A673 (cell line): ENCODE results near the gene PDE6D. TPM values are rescaled to one million over a fixed set of nuclear protein-coding genes. Genes with fewer than 3 reads are reported as not detected.

Source experiments
- BruUV-seq: library from RNA; stranded (reverse); fragments of 400-500 nt; replicated peaks from 2 replicates; lab custom pipeline; 2021; lab: Mats Ljungman, UMichigan
- CTCF ChIA-PET: fragments of 300-600 bp; sonication (Branson Sonifier 250); formaldehyde crosslinking; loops from one replicate; lab custom pipeline; 2022; ENCODE audit warnings: antibody characterized with exemption; lab: Charles Lee
- POLR2A ChIA-PET: fragments of 300-600 bp; sonication (Branson Sonifier 250); formaldehyde crosslinking; loops from one replicate; lab custom pipeline; 2022; ENCODE audit warnings: antibody characterized with exemption; ENCODE audit not compliant: low non-redundant PET; lab: Charles Lee
- DNase-seq: peaks from one replicate; pipeline ENCODE4 v3.0.0-alpha.2; 2015; ENCODE audit warnings: low spot score
- H3K27ac ChIP-seq: fragments of 200-600 bp; sonication (generic); 2 replicates; pipeline ENCODE4 v1.5.1; 2016; ENCODE audit warnings: mixed run types, low read depth, mild to moderate bottlenecking, mixed read lengths, antibody characterized with exemption, low read length; ENCODE audit not compliant: poor library complexity, severe bottlenecking
- H3K27me3 ChIP-seq: fragments of 200-600 bp; sonication (generic); replicated peaks from 2 replicates; pipeline ENCODE4 v1.6.1; 2017; ENCODE audit warnings: mixed run types, low read depth, mild to moderate bottlenecking, mixed read lengths, antibody characterized with exemption, low read length; ENCODE audit not compliant: insufficient read depth, poor library complexity
- H3K36me3 ChIP-seq: fragments of 200-600 bp; sonication (generic); 2 replicates; pipeline ENCODE4 v1.6.1; 2016; ENCODE audit warnings: mixed run types, mild to moderate bottlenecking, mixed read lengths, antibody characterized with exemption, low read length; ENCODE audit not compliant: insufficient read depth, poor library complexity, severe bottlenecking
- H3K4me1 ChIP-seq: fragments of 200-600 bp; sonication (generic); 2 replicates; pipeline ENCODE4 v1.6.1; 2017; ENCODE audit warnings: mixed run types, mild to moderate bottlenecking, mixed read lengths, antibody characterized with exemption, low read length; ENCODE audit not compliant: insufficient read depth, poor library complexity, severe bottlenecking
- H3K4me3 ChIP-seq: fragments of 200-600 bp; sonication (generic); 2 replicates; pipeline ENCODE4 v1.5.1; 2016; ENCODE audit warnings: low read depth, mixed run types, mild to moderate bottlenecking, mixed read lengths, low read length; ENCODE audit not compliant: poor library complexity, severe bottlenecking
- H3K9me3 ChIP-seq: fragments of 200-600 bp; sonication (generic); 2 replicates; pipeline ENCODE4 v1.6.1; 2016; ENCODE audit warnings: mixed run types, low read depth, mild to moderate bottlenecking, mixed read lengths, antibody characterized with exemption, low read length; ENCODE audit not compliant: poor library complexity, severe bottlenecking
- EZH2 ChIP-seq: fragments of 200-600 bp; sonication (generic); IDR thresholded peaks from 2 replicates; pipeline ENCODE4 v1.6.1; 2017; ENCODE audit warnings: borderline replicate concordance, low read depth, mild to moderate bottlenecking, mixed read lengths, antibody characterized with exemption, low read length; ENCODE audit not compliant: poor library complexity, severe bottlenecking
- intact Hi-C: fragments of 100-400 bp; cut with micrococcal nuclease; formaldehyde crosslinking; loops from one replicate; pipeline ENCODE4 v1.10.0; 2022; ENCODE audit not compliant: unreplicated experiment
- total RNA-seq: library from RNA; stranded (reverse); gene quantifications from 2 replicates; pipeline ENCODE4 v1.2.3, GENCODE V29; 2021
- TF ChIP-seq, protein P1 (sequence below): fragments of 300-800, 200-600 bp; sonication (generic); conservative IDR thresholded peaks from 2 replicates; pipeline ENCODE4 v1.5.1; 2017; ENCODE audit warnings: low read depth, mild to moderate bottlenecking, antibody characterized with exemption, low read length, moderate library complexity, mixed read lengths

The PDE6D gene
- total RNA-seq, 1 experiment from 2014 or later = 19.7 TPM

DNA sequence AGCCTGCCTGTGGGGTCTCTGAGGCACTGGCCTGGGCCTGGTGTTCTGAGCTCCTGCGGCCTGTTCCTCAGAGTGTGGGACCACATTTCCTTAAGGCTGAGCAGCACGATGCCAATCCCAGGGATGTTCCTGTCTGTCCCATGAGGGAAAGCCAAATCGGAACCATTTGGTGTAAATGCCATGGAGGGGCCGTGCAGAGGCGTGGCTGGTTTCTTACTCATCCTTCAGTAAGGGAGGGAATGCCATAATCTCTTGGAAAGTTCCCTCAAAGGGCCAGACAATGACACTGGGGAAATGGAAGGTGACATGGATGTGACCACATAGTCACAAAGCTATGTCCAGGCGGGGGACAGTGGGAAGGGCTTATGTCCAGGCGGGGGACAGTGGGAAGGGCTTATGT is 87.1 kb downstream of the PDE6D start:
- TF ChIP-seq, protein P1, sequence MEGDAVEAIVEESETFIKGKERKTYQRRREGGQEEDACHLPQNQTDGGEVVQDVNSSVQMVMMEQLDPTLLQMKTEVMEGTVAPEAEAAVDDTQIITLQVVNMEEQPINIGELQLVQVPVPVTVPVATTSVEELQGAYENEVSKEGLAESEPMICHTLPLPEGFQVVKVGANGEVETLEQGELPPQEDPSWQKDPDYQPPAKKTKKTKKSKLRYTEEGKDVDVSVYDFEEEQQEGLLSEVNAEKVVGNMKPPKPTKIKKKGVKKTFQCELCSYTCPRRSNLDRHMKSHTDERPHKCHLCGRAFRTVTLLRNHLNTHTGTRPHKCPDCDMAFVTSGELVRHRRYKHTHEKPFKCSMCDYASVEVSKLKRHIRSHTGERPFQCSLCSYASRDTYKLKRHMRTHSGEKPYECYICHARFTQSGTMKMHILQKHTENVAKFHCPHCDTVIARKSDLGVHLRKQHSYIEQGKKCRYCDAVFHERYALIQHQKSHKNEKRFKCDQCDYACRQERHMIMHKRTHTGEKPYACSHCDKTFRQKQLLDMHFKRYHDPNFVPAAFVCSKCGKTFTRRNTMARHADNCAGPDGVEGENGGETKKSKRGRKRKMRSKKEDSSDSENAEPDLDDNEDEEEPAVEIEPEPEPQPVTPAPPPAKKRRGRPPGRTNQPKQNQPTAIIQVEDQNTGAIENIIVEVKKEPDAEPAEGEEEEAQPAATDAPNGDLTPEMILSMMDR = no peak
- TF ChIP-seq EZH2 = no peak
- H3K9me3 ChIP-seq = no peaks in the 10 kb centered on the region
- H3K4me1 ChIP-seq = peaks cover 5% of the 10 kb centered on the region
- H3K27ac ChIP-seq = no peak overlapping the region
- H3K36me3 ChIP-seq = no peaks in the 10 kb centered on the region
- intact Hi-C loops = no loop called here
- DNase-seq = no peak
- no TSS peak for BruUV-seq
- ChIA-PET POLR2A (no interaction called here), CTCF (interaction anchor here (1.2 kb wide), 1 partner anchor 16 kb away, joined by 4 read pairs; no protein-coding TSS in a partner anchor)
- no peak overlapping the region for H3K4me3 ChIP-seq
- H3K27me3 ChIP-seq = no peaks in the 10 kb centered on the region

DNA sequence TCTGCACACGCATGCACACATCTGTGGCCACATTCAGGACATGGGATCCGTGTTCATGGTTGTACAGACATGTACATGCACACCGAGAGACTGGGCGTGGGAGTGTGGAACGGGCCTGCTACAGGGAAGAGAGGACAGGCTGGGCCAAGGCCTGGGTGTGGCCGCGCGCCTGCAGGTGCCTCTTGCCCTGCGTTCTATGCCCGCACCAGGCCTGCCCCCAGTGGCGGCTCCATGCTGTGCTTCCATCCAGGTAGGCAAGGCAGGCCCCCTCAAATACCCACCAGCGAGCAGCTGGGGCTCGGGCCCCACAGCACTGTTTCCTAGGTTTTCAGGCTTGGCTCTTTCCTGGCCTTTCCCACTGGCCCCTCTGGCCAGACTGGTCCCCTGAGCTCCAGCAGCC is 88.2 kb downstream of the PDE6D start:
- intact Hi-C loops = no loop called here
- TF ChIP-seq, protein P1 = no peak
- no peak for TF ChIP-seq EZH2
- H3K4me1 ChIP-seq = peaks cover 5% of the 10 kb centered on the region
- BruUV-seq = no TSS peak
- no peaks in the 10 kb centered on the region for H3K27me3 ChIP-seq
- DNase-seq = no peak
- no peaks in the 10 kb centered on the region for H3K9me3 ChIP-seq
- ChIA-PET CTCF (no interaction called here), POLR2A (no interaction called here)
- no peak overlapping the region for H3K27ac ChIP-seq
- H3K4me3 ChIP-seq = no peak overlapping the region
- H3K36me3 ChIP-seq = no peaks in the 10 kb centered on the region

DNA sequence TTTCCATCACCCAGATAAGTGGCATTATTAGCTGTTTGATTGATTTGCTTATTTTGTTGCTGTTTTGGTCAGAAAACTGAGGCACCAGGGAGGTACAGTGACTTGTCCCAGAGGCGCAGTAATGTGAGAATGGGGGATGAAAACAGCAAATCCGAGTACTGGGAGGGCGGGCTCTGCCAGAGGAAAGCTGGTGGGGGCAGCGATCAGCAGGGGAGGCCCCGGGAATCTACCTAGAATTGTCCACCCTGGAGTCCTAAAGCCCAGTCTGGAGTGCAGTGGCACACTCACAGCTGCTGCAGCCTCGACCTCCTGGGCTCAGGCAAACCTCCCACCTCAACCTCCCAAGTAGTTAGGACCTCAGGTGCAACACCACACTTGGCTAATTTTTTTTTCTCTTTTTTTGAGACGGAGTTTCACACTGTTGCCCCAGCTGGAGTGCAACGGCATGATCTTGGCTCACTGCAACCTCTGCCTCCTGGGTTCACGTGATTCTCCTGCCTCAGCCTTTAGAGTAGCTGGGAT is 89.8 kb downstream of the PDE6D start:
- POLR2A ChIA-PET = no interaction called here
- H3K27me3 ChIP-seq = no peaks in the 10 kb centered on the region
- H3K36me3 ChIP-seq = no peaks in the 10 kb centered on the region
- CTCF ChIA-PET = interaction anchor here (0.6 kb wide), 1 partner anchor 22 kb away, joined by 4 read pairs; no protein-coding TSS in a partner anchor
- no peaks in the 10 kb centered on the region for H3K9me3 ChIP-seq
- no peak for DNase-seq
- no TSS peak for BruUV-seq
- peaks cover 3% of the 10 kb centered on the region for H3K4me1 ChIP-seq
- no peak for TF ChIP-seq EZH2
- TF ChIP-seq, protein P1 = no peak
- H3K4me3 ChIP-seq = no peak overlapping the region
- intact Hi-C loops = no loop called here
- no peak overlapping the region for H3K27ac ChIP-seq
